NCI-H748 (cell line): Measurements from ENCODE around the gene COL6A2.
A peak's percentile ranks its signal among the peaks of the same experiment; 100 is the strongest.

Source experiments
- DNase-seq: peaks from one replicate; lab custom pipeline; 2025; ENCODE audit not compliant: unreplicated experiment; lab: John Stamatoyannopoulos, UW

The COL6A2 gene

GRCh38 chr21:46153247-46154154 is 55.6 kb downstream of the COL6A2 start:
- peak; percentile 45 for DNase-seq

GRCh38 chr21:46154155-46154954 is 56.4 kb downstream of the COL6A2 start:
- no peak for DNase-seq

- DNase-seq = no peak
These were observed 57.1 kb downstream of the COL6A2 start for GRCh38 chr21:46154955-46155513.

GRCh38 chr21:46155514-46156377 is 57.8 kb downstream of the COL6A2 start, which contains the start of gene FTCD:
FTCD (minus strand) TSS chr21:46155579; CDS start chr21:46155523, 56 bp downstream.
- no peak for DNase-seq

GRCh38 chr21:46156378-46156645 is 58.4 kb downstream of the COL6A2 start:
- DNase-seq = no peak

GRCh38 chr21:46156678-46157077 is 58.8 kb downstream of the COL6A2 start:
- no peak for DNase-seq

GRCh38 chr21:46157396-46157986 is 59.6 kb downstream of the COL6A2 start:
- no peak for DNase-seq

- DNase-seq = no peak
These were observed 60.1 kb downstream of the COL6A2 start for GRCh38 chr21:46157987-46158451.

- no peak for DNase-seq
These were observed 60.9 kb downstream of the COL6A2 start for GRCh38 chr21:46158666-46159300.

GRCh38 chr21:46159390-46159789 is 61.5 kb downstream of the COL6A2 start:
- DNase-seq = no peak

- DNase-seq = no peak
These were observed 62.1 kb downstream of the COL6A2 start for GRCh38 chr21:46159841-46160656.

- DNase-seq = no peak
These were observed 62.7 kb downstream of the COL6A2 start for GRCh38 chr21:46160657-46160906.

GRCh38 chr21:46160907-46161632 is 63.2 kb downstream of the COL6A2 start:
- no peak for DNase-seq

- DNase-seq = no peak
These were observed 64.0 kb downstream of the COL6A2 start for GRCh38 chr21:46161633-46162592.

- DNase-seq = no peak
These were observed 65.5 kb downstream of the COL6A2 start for GRCh38 chr21:46163380-46163779.

GRCh38 chr21:46165098-46165497 is 67.2 kb downstream of the COL6A2 start:
- no peak for DNase-seq

- DNase-seq = no peak
These were observed 70.3 kb downstream of the COL6A2 start for GRCh38 chr21:46168238-46168637.
